Measurements from ENCODE around the gene ACSL1.

Gene ACSL1

DNA sequence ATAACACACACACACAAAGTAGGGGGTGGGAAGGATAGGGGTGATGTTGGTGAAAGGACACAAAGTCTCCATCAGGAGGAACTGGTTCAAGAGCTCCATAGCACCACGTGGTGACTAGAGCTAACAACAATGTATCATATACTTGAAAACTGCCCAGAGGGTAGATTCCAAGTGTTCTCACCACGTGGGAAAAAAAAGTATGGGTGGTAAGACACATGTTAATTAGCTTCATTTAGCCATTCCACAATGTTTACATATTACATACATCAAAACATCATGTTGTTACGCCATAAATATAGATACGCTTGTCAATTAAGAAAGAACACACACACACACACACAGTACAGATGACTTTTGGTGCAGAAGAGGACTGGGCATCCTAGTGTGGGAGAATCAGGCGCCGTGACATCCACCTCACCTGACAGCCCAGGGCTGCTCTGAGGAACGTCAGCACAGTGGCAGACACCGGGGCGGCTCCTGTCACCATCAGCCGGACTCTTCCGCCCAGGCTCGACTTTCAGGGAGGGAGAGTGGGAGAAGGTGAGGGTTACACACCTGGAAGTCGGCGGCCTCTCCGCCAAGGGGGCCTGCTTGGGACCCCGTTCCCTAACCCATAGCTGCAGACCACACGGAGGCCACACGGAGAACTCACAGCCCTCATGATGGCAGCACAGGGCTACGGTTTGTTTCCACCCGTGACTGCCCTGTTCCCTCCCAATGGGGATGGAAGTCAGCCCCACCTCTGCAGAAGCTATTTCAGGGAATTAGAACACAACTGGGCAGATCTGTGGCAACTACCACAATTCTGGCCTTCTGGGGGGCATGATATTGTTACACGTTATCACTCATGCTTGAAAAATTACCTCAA, 60.1 kb downstream of the ACSL1 start:
- TF ChIP-seq, protein P1, sequence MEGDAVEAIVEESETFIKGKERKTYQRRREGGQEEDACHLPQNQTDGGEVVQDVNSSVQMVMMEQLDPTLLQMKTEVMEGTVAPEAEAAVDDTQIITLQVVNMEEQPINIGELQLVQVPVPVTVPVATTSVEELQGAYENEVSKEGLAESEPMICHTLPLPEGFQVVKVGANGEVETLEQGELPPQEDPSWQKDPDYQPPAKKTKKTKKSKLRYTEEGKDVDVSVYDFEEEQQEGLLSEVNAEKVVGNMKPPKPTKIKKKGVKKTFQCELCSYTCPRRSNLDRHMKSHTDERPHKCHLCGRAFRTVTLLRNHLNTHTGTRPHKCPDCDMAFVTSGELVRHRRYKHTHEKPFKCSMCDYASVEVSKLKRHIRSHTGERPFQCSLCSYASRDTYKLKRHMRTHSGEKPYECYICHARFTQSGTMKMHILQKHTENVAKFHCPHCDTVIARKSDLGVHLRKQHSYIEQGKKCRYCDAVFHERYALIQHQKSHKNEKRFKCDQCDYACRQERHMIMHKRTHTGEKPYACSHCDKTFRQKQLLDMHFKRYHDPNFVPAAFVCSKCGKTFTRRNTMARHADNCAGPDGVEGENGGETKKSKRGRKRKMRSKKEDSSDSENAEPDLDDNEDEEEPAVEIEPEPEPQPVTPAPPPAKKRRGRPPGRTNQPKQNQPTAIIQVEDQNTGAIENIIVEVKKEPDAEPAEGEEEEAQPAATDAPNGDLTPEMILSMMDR (IDR thresholded peaks at IDR 0.05; ENCODE audit: insufficient read depth, low read length, poor library complexity, severe bottlenecking): no peak
- no peak for TF ChIP-seq EZH2phosphoT487 (conservative IDR thresholded peaks at IDR 0.05; ENCODE audit: low read length)
- Histone ChIP-seq H3K36me3 (ENCODE audit: low read length) (no peaks in the 10 kb centered on the region), H2AFZ (ENCODE audit: low read depth, low read length, severe bottlenecking) (no peak overlapping the region), H3K9me3 (ENCODE audit: insufficient read depth, low read length) (no peaks in the 10 kb centered on the region), H3F3A (ENCODE audit: insufficient read depth) (no peaks in the 10 kb centered on the region), H3K27me3 (ENCODE audit: low read length) (no peaks in the 10 kb centered on the region), H4K20me1 (ENCODE audit: low read depth, low read length) (no peaks in the 10 kb centered on the region), H3K79me2 (ENCODE audit: insufficient read depth, low read length) (no peaks in the 10 kb centered on the region), H3K27ac (ENCODE audit: low read depth, low read length) (no peak overlapping the region), H3K4me3 (ENCODE audit: insufficient read depth, low read length, poor library complexity, severe bottlenecking) (no peak overlapping the region), H3K9ac (ENCODE audit: low read length) (no peak overlapping the region), H3K4me2 (ENCODE audit: low read depth, low read length, poor library complexity, severe bottlenecking) (no peak overlapping the region), H3K9me2 (replicated peaks; ENCODE audit: insufficient read depth, low read length) (no peaks in the 10 kb centered on the region)

DNA sequence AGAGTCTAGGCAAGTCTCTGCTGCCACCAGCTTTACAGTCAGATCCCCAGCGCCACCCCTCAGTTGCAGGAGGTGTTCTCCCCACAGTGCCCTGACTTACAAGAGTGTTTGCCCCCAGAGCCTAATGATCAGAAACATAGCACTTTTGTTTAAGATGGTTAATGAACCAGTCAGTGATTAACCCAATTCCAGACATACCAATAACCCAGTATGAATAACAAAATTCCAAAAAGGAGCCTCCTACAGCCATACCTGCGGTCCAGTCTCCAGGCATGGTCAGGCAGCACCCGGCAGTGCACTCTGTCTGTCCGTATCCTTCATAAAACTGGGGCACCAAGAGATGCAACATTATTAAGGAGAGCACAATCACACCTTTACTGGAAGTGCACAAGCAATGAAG, 61.2 kb downstream of the ACSL1 start:
- H3K4me2 ChIP-seq (ENCODE audit: low read depth, low read length, poor library complexity, severe bottlenecking): no peak overlapping the region
- H4K20me1 ChIP-seq (ENCODE audit: low read depth, low read length): no peaks in the 10 kb centered on the region
- H3K36me3 ChIP-seq (ENCODE audit: low read length): no peaks in the 10 kb centered on the region
- H3K9me2 ChIP-seq (replicated peaks; ENCODE audit: insufficient read depth, low read length): no peaks in the 10 kb centered on the region
- no peaks in the 10 kb centered on the region for H3F3A ChIP-seq (ENCODE audit: insufficient read depth)
- H2AFZ ChIP-seq (ENCODE audit: low read depth, low read length, severe bottlenecking): no peak overlapping the region
- no peak overlapping the region for H3K27ac ChIP-seq (ENCODE audit: low read depth, low read length)
- H3K79me2 ChIP-seq (ENCODE audit: insufficient read depth, low read length): no peaks in the 10 kb centered on the region
- no peaks in the 10 kb centered on the region for H3K27me3 ChIP-seq (ENCODE audit: low read length)
- H3K9me3 ChIP-seq (ENCODE audit: insufficient read depth, low read length): no peaks in the 10 kb centered on the region
- H3K4me3 ChIP-seq (ENCODE audit: insufficient read depth, low read length, poor library complexity, severe bottlenecking): no peak overlapping the region
- no peak overlapping the region for H3K9ac ChIP-seq (ENCODE audit: low read length)
- TF ChIP-seq, protein P1 (IDR thresholded peaks at IDR 0.05; ENCODE audit: insufficient read depth, low read length, poor library complexity, severe bottlenecking): no peak
- TF ChIP-seq EZH2phosphoT487 (conservative IDR thresholded peaks at IDR 0.05; ENCODE audit: low read length): no peak

DNA sequence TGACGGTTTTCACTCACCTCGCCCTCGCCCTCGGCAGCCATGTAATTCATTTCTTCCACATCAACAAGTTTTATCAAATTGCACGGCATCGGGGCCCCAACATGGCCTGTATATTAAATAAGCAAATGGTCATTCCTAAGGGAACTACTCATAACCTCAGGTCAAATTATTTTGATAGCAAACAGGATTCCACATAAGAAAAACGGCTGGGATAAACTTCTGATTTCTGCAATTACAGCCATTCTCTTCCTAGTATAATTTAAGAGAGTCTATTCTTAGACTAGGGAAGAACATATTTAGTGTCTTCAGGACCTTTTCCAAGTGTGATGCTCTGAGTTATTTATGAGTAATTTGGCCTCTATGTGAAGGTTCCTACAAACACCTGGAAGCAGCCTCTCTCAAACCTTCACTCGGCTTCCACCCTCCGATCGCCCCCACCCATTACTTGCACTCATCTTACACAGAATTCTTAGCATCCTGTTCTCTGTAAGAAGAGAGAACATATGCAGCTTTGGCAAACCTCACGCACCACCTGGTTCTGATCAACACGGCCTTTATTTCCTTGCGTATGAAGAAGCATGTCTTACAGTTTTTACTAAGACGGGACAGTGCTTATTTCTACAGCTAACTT, 62.5 kb downstream of the ACSL1 start:
- H4K20me1 ChIP-seq (ENCODE audit: low read depth, low read length): no peaks in the 10 kb centered on the region
- no peaks in the 10 kb centered on the region for H3K79me2 ChIP-seq (ENCODE audit: insufficient read depth, low read length)
- TF ChIP-seq, protein P1 (IDR thresholded peaks at IDR 0.05; ENCODE audit: insufficient read depth, low read length, poor library complexity, severe bottlenecking): no peak
- TF ChIP-seq EZH2phosphoT487 (conservative IDR thresholded peaks at IDR 0.05; ENCODE audit: low read length): no peak
- no peak overlapping the region for H3K9ac ChIP-seq (ENCODE audit: low read length)
- H3K9me3 ChIP-seq (ENCODE audit: insufficient read depth, low read length): no peaks in the 10 kb centered on the region
- no peak overlapping the region for H3K4me2 ChIP-seq (ENCODE audit: low read depth, low read length, poor library complexity, severe bottlenecking)
- H3K27ac ChIP-seq (ENCODE audit: low read depth, low read length): no peak overlapping the region
- no peaks in the 10 kb centered on the region for H3K36me3 ChIP-seq (ENCODE audit: low read length)
- H3K4me3 ChIP-seq (ENCODE audit: insufficient read depth, low read length, poor library complexity, severe bottlenecking): no peak overlapping the region
- no peaks in the 10 kb centered on the region for H3K27me3 ChIP-seq (ENCODE audit: low read length)
- no peak overlapping the region for H2AFZ ChIP-seq (ENCODE audit: low read depth, low read length, severe bottlenecking)
- no peaks in the 10 kb centered on the region for H3F3A ChIP-seq (ENCODE audit: insufficient read depth)
- H3K9me2 ChIP-seq (replicated peaks; ENCODE audit: insufficient read depth, low read length): no peaks in the 10 kb centered on the region

All from SU-DHL-6 (cell line).